Natural killer cell (primary cell): ENCODE results near the gene CDKAL1. TPM values are rescaled to one million over a fixed set of nuclear protein-coding genes. Genes with fewer than 3 reads are reported as not detected.

Experiments used
- ATAC-seq, 3 donors: fragments of 150-1000 bp in 2 of 3; fragments of 200-7000 bp in 1 of 3; cut with Tn5 transposase; 1 replicate in 1 of 3; 2 replicates in 2 of 3; pipeline ENCODE4 v1.10.0; 2021; ENCODE audit warnings: mild to moderate bottlenecking in 2 of 3, moderate library complexity in 2 of 3
- DNase-seq, 2 donors: peaks; one replicate each; pipeline versions ENCODE4 v3.0.0 to v3.0.0-alpha.2; 2013 to 2021; ENCODE audit warnings: mixed read lengths in 1 of 2
- H3K27ac ChIP-seq: one replicate; pipeline ENCODE4 v1.5.1; 2013; ENCODE audit warnings: mild to moderate bottlenecking, low read length
- H3K27me3 ChIP-seq: one replicate; pipeline ENCODE4 v1.6.1; 2013; ENCODE audit warnings: low read length; ENCODE audit not compliant: control insufficient read depth, insufficient read depth
- H3K36me3 ChIP-seq: one replicate; pipeline ENCODE4 v1.6.1; 2013; ENCODE audit warnings: low read length; ENCODE audit not compliant: control insufficient read depth, insufficient read depth
- H3K4me1 ChIP-seq: one replicate; pipeline ENCODE4 v1.6.1; 2013; ENCODE audit warnings: low read length; ENCODE audit not compliant: control insufficient read depth, insufficient read depth
- H3K4me3 ChIP-seq: one replicate; pipeline ENCODE4 v1.5.1; 2013; ENCODE audit warnings: low read length
- H3K9me3 ChIP-seq: one replicate; pipeline ENCODE4 v1.6.1; 2013; ENCODE audit warnings: low read length; ENCODE audit not compliant: control insufficient read depth, insufficient read depth
- H3K27ac Mint-ChIP-seq, 2 donors: one replicate each; pipeline ENCODE4 v1.8.0; 2022; ENCODE audit warnings: mild to moderate bottlenecking in 2 of 2, mixed read lengths in 2 of 2, moderate library complexity in 1 of 2
- H3K27me3 Mint-ChIP-seq, 2 donors: one replicate each; pipeline ENCODE4 v1.8.0; 2022; ENCODE audit warnings: low read depth in 2 of 2, mixed read lengths in 2 of 2
- H3K36me3 Mint-ChIP-seq: one replicate; pipeline ENCODE4 v1.8.0; 2022; ENCODE audit warnings: mixed read lengths
- H3K4me1 Mint-ChIP-seq, 2 donors: one replicate each; pipeline ENCODE4 v1.8.0; 2022; ENCODE audit warnings: mixed read lengths in 2 of 2
- H3K4me3 Mint-ChIP-seq: one replicate; pipeline ENCODE4 v1.8.0; 2022; ENCODE audit warnings: mild to moderate bottlenecking, moderate library complexity, mixed read lengths
- H3K9me3 Mint-ChIP-seq, 2 donors: one replicate each; pipeline ENCODE4 v1.8.0; 2022; ENCODE audit warnings: mixed read lengths in 2 of 2
- CTCF ChIP-seq: fragments of 200-600 bp; IDR thresholded peaks from one replicate; pipeline ENCODE4 v1.8.0; 2022; ENCODE audit warnings: antibody characterized with exemption
- WGBS: methylation state at CpG from one replicate; pipeline ENCODE4 v1.1.7; 2013; ENCODE audit warnings: missing lambda C conversion rate; ENCODE audit not compliant: insufficient coverage; 5-methylcytosine and 5-hydroxymethylcytosine counted together
- intact Hi-C: fragments of 100-400 bp; cut with micrococcal nuclease; formaldehyde crosslinking; loops from one replicate; pipeline ENCODE4 v1.14.2; 2022
- total RNA-seq, 4 donors: library from RNA; stranded (reverse); fragments of 120-200 nt in 1 of 4; gene quantifications; one replicate each; pipeline versions ENCODE4 v1.2.3 to v1.2.4, GENCODE V29; 2013 to 2022

CDKAL1 gene
- total RNA-seq, 3 donors from 2014 or later (not counting 1 experiment from before 2014, with no cell fraction given): 26.0 to 32.8 (median 28.9) TPM

DNA sequence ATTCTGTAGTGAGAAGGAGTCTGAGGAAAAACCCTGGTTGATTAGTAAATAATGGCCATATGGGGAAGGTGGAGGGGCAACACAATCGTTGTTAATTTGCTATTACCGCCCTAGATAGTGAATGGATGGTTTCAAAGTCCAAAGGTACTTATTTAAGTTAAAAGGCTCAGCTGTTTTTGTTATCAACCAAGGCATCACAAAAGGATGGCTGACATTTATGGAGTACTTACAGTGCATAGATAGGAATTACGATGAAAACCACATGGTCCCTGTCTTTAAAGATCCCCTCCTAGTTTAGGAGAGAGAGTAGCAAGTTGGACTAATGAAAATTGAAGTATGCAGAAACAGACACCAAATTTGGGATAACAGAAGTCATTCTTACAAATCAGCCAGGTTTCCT, 319.6 kb downstream of the CDKAL1 start:
- ATAC-seq (no peak), DNase-seq (no peak)
- 90% methylated on average over 3 of the region's 3 CpGs for WGBS
- H3K27ac Mint-ChIP-seq: no peak overlapping the region
- no peak overlapping the region for H3K4me3 Mint-ChIP-seq
- no peaks in the 10 kb centered on the region for H3K4me1 Mint-ChIP-seq
- no peak overlapping the region for H3K27ac ChIP-seq
- H3K27me3 Mint-ChIP-seq: no peaks in the 10 kb centered on the region
- no peaks in the 10 kb centered on the region for H3K36me3 ChIP-seq
- no peak overlapping the region for H3K4me3 ChIP-seq
- no peaks in the 10 kb centered on the region for H3K9me3 ChIP-seq
- no peaks in the 10 kb centered on the region for H3K9me3 Mint-ChIP-seq
- intact Hi-C loops: no loop called here
- H3K36me3 Mint-ChIP-seq: no peaks in the 10 kb centered on the region
- no peaks in the 10 kb centered on the region for H3K4me1 ChIP-seq
- H3K27me3 ChIP-seq: no peaks in the 10 kb centered on the region
- TF ChIP-seq CTCF: no peak

GRCh38 chr6:20856681-20857288, 322.5 kb downstream of the CDKAL1 start:
- Histone ChIP-seq H3K36me3 (no peaks in the 10 kb centered on the region), H3K9me3 (no peaks in the 10 kb centered on the region), H3K27ac (no peak overlapping the region), H3K4me1 (no peaks in the 10 kb centered on the region), H3K4me3 (no peak overlapping the region), H3K27me3 (no peaks in the 10 kb centered on the region)
- Mint-ChIP-seq H3K27ac (no peak overlapping the region), H3K4me1 (no peaks in the 10 kb centered on the region), H3K4me3 (no peak overlapping the region), H3K9me3 (no peaks in the 10 kb centered on the region), H3K27me3 (no peaks in the 10 kb centered on the region), H3K36me3 (no peaks in the 10 kb centered on the region)
- intact Hi-C loops: no loop called here
- no peak for DNase-seq
- no peak for ATAC-seq
- no peak for TF ChIP-seq CTCF
- 89% methylated on average over 6 of the region's 7 CpGs for WGBS

GRCh38 chr6:20861481-20861880, 327.2 kb downstream of the CDKAL1 start:
- no peak for TF ChIP-seq CTCF
- 100% methylated on average over 1 of the region's 1 CpG for WGBS

DNA sequence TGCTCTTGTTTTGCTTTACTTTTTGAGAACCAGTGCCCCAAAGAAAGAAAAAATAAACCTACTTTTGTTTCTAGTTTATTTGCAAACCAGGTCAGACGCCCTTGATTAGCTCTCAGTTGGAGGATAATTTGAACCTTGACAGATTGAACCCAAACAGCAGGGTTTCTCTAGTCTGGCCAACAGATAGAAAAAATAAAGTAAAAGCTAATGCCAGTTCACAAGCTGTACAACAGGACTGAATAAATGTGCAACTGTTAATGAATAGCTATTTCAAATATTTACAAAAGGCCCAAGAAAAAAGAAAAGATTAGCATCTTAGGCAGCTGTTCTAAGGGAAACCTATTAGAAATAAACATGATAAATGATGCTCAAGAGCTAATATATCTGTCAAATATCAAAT, 331.8 kb downstream of the CDKAL1 start:
- WGBS: 100% methylated on average over 1 of the region's 1 CpG
- DNase-seq (no peak), ATAC-seq (no peak)
- H3K27ac ChIP-seq: no peak overlapping the region
- no peaks in the 10 kb centered on the region for H3K4me1 ChIP-seq
- Mint-ChIP-seq H3K27me3 (no peaks in the 10 kb centered on the region), H3K27ac (no peak overlapping the region), H3K4me3 (no peak overlapping the region), H3K4me1 (peaks cover 0 to 11% of the 10 kb centered on the region in 2 donors), H3K9me3 (no peaks in the 10 kb centered on the region), H3K36me3 (no peaks in the 10 kb centered on the region)
- no peaks in the 10 kb centered on the region for H3K9me3 ChIP-seq
- no peak overlapping the region for H3K4me3 ChIP-seq
- H3K36me3 ChIP-seq: no peaks in the 10 kb centered on the region
- intact Hi-C loops: no loop called here
- TF ChIP-seq CTCF: no peak
- H3K27me3 ChIP-seq: no peaks in the 10 kb centered on the region

More at GRCh38 chr6:20861481-20861880, 327.2 kb downstream of the CDKAL1 start:
- Mint-ChIP-seq H3K9me3 (no peaks in the 10 kb centered on the region), H3K4me1 (no peaks in the 10 kb centered on the region), H3K4me3 (no peak overlapping the region), H3K36me3 (no peaks in the 10 kb centered on the region), H3K27ac (no peak overlapping the region), H3K27me3 (no peaks in the 10 kb centered on the region)
- no peaks in the 10 kb centered on the region for H3K4me1 ChIP-seq
- no peaks in the 10 kb centered on the region for H3K9me3 ChIP-seq
- no peak overlapping the region for H3K4me3 ChIP-seq
- no peak overlapping the region for H3K27ac ChIP-seq
- no peaks in the 10 kb centered on the region for H3K27me3 ChIP-seq
- intact Hi-C loops: no loop called here
- H3K36me3 ChIP-seq: no peaks in the 10 kb centered on the region
- ATAC-seq (no peak), DNase-seq (no peak)
